Left ventricle myocardium superior (tissue), 1 donor: ENCODE results near the gene PLCB2. TPM values are rescaled to one million over a fixed set of nuclear protein-coding genes. Genes with fewer than 3 reads are reported as not detected.

Source experiments
- ATAC-seq: fragments of 200-7000 bp; cut with Tn5 transposase; one replicate; pipeline ENCODE4 v1.9.1; 2020; ENCODE audit warnings: mild to moderate bottlenecking, moderate library complexity
- DNase-seq: peaks from one replicate; pipeline ENCODE4 v3.0.0-alpha.2; 2020
- intact Hi-C: fragments of 100-400 bp; cut with micrococcal nuclease; formaldehyde crosslinking; loops from one replicate; pipeline ENCODE4 v1.11.0; 2022
- total RNA-seq: library from RNA; stranded (reverse); fragmentation: NEBNext Ultra II Directional; extraction: Animal tissue kit (Norgen Biotek cat#: 25700); gene quantifications from one replicate; pipeline ENCODE4 v1.2.1, GENCODE V29; 2021
- donor health status: DM: no; HTN: yes; CAD: no; lungs with severe emphysema.

The PLCB2 gene
- total RNA-seq, 1 donor from 2014 or later, result 7.5 TPM

- ATAC-seq (peak; percentile 7), DNase-seq (no peak)
- intact Hi-C loops, result no loop called here
These were observed 14.7 kb downstream of the PLCB2 start for GRCh38 chr15:40293006-40293405.

- DNase-seq (no peak), ATAC-seq (no peak)
- intact Hi-C loops, result no loop called here
These were observed 15.5 kb downstream of the PLCB2 start for GRCh38 chr15:40292246-40292645.

DNA sequence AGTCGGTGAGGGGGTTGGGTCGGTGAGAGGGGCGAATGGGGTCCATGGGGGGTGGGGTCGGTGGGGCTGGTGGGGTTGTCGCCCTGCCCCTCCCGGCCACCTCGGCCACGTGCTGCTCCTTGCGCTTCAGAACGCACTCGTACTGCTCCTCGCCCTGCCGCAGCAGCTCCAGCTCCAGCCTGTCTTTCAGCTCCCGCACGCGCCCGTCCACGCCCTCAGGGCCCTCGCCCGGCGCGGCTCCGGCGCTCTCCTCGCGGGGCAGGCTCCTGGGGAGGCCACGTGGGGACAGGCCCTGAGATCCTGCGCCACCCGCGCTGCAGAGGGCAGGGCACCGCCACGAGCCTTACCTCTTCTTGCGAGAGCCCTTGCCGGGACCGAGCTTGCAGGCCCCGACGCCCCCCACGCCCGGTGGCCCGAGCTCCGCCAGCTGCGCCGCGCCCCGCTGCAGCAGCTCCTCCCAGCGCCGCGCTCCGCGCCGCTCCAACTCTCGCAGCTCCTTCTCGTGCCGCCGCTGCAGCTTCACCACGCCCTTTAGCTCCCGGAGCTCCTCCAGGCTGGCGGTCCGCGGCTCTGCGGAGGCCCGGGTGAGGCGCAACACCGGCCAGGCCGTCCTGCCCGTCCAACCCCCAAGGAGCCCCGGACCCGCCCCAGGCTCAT is 16.7 kb downstream of the PLCB2 start:
- peak; percentile 68 for DNase-seq
- intact Hi-C loops, result no loop called here
- peak; percentile 43 for ATAC-seq

- no peak for DNase-seq
- intact Hi-C loops, result no loop called here
- no peak for ATAC-seq
These were observed 17.2 kb downstream of the PLCB2 start for GRCh38 chr15:40290545-40290917.

DNA sequence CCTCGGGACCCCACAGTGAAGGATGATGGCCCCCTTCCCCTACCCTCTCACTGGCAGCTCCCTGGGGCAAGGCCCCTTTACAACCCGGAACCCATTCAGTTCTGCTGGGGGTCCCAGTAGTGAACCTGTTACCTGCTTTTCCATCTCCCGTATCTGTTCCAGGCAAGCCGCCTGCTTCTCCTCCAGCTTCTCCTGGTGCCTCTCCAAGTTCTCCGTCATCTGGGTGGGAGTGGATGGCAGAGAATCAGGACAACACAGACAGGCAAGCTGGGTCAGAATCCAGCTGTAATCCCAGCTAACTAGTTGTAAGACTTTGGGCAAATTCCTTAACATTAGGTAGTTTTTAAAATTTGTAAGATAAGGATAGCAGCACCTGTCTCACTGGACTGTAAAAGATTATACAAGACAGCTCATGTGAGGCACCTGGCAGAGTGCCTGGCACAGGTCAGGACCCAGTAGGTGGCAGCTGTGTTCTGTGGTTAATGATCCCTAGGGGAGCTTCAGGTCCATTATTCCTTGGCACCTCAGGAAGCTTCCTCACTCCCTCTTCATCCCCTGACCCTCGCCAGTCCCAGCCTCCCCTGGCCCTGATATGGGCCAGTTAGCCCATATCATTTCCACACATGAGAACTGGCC is 18.5 kb downstream of the PLCB2 start:
- DNase-seq (peak; percentile 76), ATAC-seq (peak; percentile 45)
- intact Hi-C loops, result loop anchor here (10.0 kb wide), 1 partner anchor 136 kb away; no protein-coding TSS in a partner anchor

- intact Hi-C loops, result loop anchor here (10.0 kb wide), 1 partner anchor 137 kb away; no protein-coding TSS in a partner anchor
- DNase-seq, result no peak
- ATAC-seq, result no peak
These were observed 19.8 kb downstream of the PLCB2 start for GRCh38 chr15:40287968-40288367.

DNA sequence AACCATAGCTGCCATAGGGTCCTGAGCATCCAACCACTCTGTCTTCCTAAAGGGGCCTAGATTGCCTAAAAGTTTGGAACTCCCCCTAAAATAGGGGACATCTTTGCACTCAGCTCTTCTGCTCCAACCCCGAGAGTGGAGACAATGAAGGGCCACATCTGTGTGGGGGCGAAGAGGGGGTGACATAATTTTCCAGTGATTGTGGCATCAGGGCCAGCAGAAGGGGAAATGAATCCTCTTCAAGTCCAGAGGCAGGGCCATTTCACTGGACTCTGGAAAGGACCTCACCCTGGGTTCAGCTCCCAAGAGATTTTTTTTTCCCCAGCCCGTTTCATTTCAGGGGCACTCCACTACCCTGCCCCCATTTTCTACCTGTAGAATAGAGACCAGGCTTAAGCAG is 20.2 kb downstream of the PLCB2 start:
- no peak for DNase-seq
- intact Hi-C loops, result loop anchor here (10.0 kb wide), 1 partner anchor 137 kb away; no protein-coding TSS in a partner anchor
- no peak for ATAC-seq

- no peak for DNase-seq
- no peak for ATAC-seq
- intact Hi-C loops, result loop anchor here (10.0 kb wide), 1 partner anchor 138 kb away; no protein-coding TSS in a partner anchor
These were observed 20.9 kb downstream of the PLCB2 start for GRCh38 chr15:40286794-40287193.

DNA sequence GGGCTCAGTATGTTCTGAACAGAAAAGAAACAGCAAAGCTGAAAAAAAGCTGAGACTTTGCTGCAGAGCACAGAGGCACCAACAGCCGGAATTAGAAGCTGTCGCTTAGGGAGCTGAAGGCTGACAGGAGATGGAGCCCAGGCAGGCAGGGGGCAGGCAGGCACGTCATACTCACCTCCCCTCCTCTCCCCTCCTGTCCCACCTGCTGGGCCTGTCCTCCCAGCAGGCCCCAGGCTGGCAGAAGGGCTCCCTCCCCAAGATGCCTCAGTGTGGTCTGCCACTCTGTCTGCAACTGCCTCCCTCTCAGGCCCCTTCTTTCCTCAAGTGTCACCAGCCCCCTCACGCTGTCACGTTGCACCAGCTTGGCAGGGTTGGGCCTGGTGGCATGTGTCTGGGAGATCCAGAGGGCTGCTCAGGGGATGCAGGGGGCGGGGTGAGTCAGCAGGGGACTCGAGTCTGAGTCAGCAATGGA is 21.6 kb downstream of the PLCB2 start:
- DNase-seq (no peak), ATAC-seq (peak; percentile 49)
- intact Hi-C loops, result loop anchor here (10.0 kb wide), 1 partner anchor 139 kb away; no protein-coding TSS in a partner anchor

DNA sequence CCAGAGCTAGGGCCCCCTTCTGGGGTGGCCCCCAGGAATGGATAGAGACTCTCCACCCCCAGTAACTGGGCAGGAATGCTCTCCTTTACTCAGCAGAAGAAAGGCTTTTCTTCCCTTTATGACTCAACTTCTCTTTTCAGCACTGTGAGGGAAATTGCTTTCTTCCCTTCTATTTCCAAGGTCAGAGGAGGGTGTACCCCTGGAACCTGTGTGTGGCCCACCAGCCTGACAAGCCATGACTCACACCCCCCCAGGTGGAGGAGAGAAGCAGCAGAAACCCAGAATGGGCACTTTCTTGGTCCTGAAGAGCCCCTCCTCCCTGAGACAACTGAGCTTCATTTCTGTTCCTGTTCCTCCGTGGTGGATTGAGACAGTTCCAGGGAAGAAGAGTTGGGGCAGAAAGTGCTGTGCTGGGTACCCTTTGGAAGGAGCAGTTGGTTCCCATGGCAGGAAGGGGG is 22.2 kb downstream of the PLCB2 start:
- DNase-seq, result no peak
- intact Hi-C loops, result loop anchor here (10.0 kb wide), 1 partner anchor 139 kb away; no protein-coding TSS in a partner anchor
- ATAC-seq, result no peak

DNA sequence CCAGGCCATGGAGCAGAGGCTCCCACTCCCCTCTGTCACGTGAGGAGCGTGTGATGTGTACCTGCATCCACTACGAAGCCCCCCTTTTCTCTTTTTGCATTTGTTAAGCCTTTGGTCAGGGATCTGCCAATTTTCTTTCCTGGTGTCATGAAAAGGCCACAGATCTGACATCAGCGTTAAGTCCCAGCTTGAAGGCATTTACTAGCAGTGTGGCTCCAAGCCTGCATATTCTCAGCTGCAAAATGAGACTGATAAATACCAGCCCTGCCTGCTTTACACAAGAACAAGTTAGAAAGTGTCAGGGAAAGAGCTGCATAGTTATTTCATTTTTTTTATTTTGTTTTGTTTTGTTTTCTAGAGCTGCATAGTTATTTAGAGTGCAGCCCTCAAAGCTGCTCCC is 22.6 kb downstream of the PLCB2 start:
- ATAC-seq (no peak), DNase-seq (no peak)
- intact Hi-C loops, result loop anchor here (10.0 kb wide), 1 partner anchor 140 kb away; no protein-coding TSS in a partner anchor

- intact Hi-C loops, result loop anchor here (10.0 kb wide), 1 partner anchor 141 kb away; no protein-coding TSS in a partner anchor
- DNase-seq (no peak), ATAC-seq (no peak)
These were observed 24.0 kb downstream of the PLCB2 start for GRCh38 chr15:40283615-40284300.

- intact Hi-C loops, result loop anchor here (10.0 kb wide), 1 partner anchor 142 kb away; no protein-coding TSS in a partner anchor
- DNase-seq, result peak; percentile 62
- peak; percentile 34 for ATAC-seq
These were observed 24.7 kb downstream of the PLCB2 start, which contains the start of gene ANKRD63 for GRCh38 chr15:40282869-40283614. ANKRD63 (minus strand) TSS chr15:40283064; CDS start chr15:40282586, 478 bp downstream.

GRCh38 chr15:40282147-40282868 is 25.4 kb downstream of the PLCB2 start:
- intact Hi-C loops, result loop anchor here (10.0 kb wide), 1 partner anchor 142 kb away; no protein-coding TSS in a partner anchor
- DNase-seq (peak; percentile 71), ATAC-seq (peak; percentile 57)

DNA sequence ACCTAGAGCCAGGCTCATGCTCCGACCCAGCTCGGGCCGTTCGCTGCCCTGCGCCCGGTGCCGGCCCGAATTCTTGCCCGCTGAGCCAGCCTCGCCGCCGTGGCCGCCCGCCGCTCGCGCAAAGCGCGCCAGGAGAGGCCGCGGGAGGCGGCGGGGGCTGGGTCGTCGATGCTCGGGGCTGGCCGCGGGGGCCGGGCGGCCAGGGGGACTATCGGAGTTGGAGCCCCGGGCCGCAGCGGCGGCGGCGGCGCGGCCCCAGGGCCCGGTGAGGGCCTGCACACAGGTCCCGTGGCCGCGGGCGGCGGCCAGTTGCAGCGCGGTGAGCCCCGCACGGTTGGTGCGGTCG is 26.0 kb downstream of the PLCB2 start:
- DNase-seq (no peak), ATAC-seq (no peak)
- intact Hi-C loops, result loop anchor here (10.0 kb wide), 1 partner anchor 143 kb away; no protein-coding TSS in a partner anchor

DNA sequence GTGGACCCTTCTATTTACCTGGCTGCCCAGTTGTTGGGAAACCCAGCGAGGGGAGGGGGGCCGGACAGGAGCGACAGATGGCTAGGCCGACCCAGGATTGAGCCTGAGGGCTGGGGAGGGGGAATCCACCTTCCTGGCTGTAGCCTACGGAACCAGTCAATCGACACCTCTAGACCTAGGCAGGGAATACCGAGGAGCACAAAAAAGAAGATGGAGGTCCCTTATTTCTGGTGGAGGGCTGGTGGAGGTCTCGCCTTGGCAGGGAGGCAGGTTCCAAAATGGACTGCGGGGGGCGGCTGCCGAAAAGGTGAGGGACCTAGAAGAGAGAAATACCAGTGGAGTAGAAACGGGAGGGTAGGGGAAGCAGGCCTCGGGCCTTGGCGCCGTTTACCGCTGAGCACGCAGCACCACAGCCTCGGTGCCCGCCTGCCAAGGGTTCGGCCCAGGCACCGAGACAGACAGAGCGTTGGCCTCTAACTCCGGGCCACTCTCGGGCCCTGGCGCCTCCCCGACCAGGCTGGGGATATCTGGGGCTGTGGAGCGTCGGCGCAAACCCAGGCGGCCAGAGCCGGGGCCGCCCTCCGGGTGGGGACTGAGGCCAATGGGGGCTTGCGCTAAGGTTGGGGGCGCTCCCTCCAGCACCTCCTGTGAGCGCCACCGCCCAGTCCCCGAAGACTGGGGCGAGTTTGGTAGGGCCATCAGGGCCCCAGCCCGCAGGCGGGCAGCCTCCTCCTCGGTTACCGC is 26.5 kb downstream of the PLCB2 start:
- no peak for DNase-seq
- intact Hi-C loops, result loop anchor here (10.0 kb wide), 1 partner anchor 144 kb away; no protein-coding TSS in a partner anchor

More for the DNA sequence above, 26.5 kb downstream of the PLCB2 start:
- ATAC-seq, result no peak
